ENCODE data around the gene ARHGAP1. TPM values are rescaled to one million over a fixed set of nuclear protein-coding genes. Genes with fewer than 3 reads are reported as not detected.

ARHGAP1 gene
- total RNA-seq, 2 experiments from 2014 or later = 33.7 to 36.3 TPM

GRCh38 chr11:46640036-46640788 is 60.2 kb downstream of the ARHGAP1 start:
- H3K9me3 Mint-ChIP-seq = no peaks in the 10 kb centered on the region
- H3K4me3 Mint-ChIP-seq = no peak overlapping the region
- POLR2A ChIA-PET = no interaction called here

GRCh38 chr11:46639197-46639839 is 61.1 kb downstream of the ARHGAP1 start:
- POLR2A ChIA-PET = no interaction called here
- Mint-ChIP-seq H3K4me3 (no peak overlapping the region), H3K27me3 (no peaks in the 10 kb centered on the region)

More at GRCh38 chr11:46640036-46640788, 60.2 kb downstream of the ARHGAP1 start:
- Mint-ChIP-seq H3K27me3 (no peaks in the 10 kb centered on the region), H3K4me1 (ENCODE audit: low read depth) (peaks cover 25% of the 10 kb centered on the region), H3K27ac (no peak overlapping the region), H3K36me3 (ENCODE audit: low read depth) (peaks cover 85% of the 10 kb centered on the region)
- no peaks in the 10 kb centered on the region for H3K9me3 ChIP-seq (ENCODE audit: control insufficient read depth in 1 of 2, insufficient read depth in 1 of 2, low read length in 2 of 2)
- H3K4me3 ChIP-seq (ENCODE audit: low read length) = no peak overlapping the region
- intact Hi-C loops (cut with DNase I, micrococcal nuclease) = no loop called here
- ATAC-seq (ENCODE audit: poor library complexity) (no peak), DNase-seq (no peak)
- H3K36me3 ChIP-seq (ENCODE audit: insufficient read depth, low read length) = peaks cover 45% of the 10 kb centered on the region
- H3K27ac ChIP-seq (ENCODE audit: low read depth in 1 of 2, low read length in 2 of 2) = no peak overlapping the region
- H3K27me3 ChIP-seq (ENCODE audit: control insufficient read depth in 1 of 2, insufficient read depth in 2 of 2, low read length in 2 of 2) = no peaks in the 10 kb centered on the region
- H3K4me1 ChIP-seq (ENCODE audit: insufficient read depth, low read length) = peaks cover 4% of the 10 kb centered on the region
- no peak for TF ChIP-seq CTCF (IDR thresholded peaks at IDR 0.05)
- CTCF ChIA-PET = no interaction called here

GRCh38 chr11:46637546-46637945 is 62.9 kb downstream of the ARHGAP1 start:
- peaks cover 61% of the 10 kb centered on the region for H3K36me3 Mint-ChIP-seq (ENCODE audit: low read depth)
- Histone ChIP-seq H3K27ac (ENCODE audit: low read depth in 1 of 2, low read length in 2 of 2) (no peak overlapping the region), H3K4me1 (ENCODE audit: insufficient read depth, low read length) (peaks cover 4% of the 10 kb centered on the region), H3K27me3 (ENCODE audit: control insufficient read depth in 1 of 2, insufficient read depth in 2 of 2, low read length in 2 of 2) (no peaks in the 10 kb centered on the region), H3K36me3 (ENCODE audit: insufficient read depth, low read length) (peaks cover 38% of the 10 kb centered on the region), H3K4me3 (ENCODE audit: low read length) (no peak overlapping the region), H3K9me3 (ENCODE audit: control insufficient read depth in 1 of 2, insufficient read depth in 1 of 2, low read length in 2 of 2) (no peaks in the 10 kb centered on the region)
- POLR2A ChIA-PET = interaction anchor here (0.7 to 1.3 kb wide), 2 partner anchors 33 to 62 kb away, joined by 3 to 4 read pairs; no protein-coding TSS in a partner anchor
- no peak for ATAC-seq (ENCODE audit: poor library complexity)
- peaks cover 15% of the 10 kb centered on the region for H3K4me1 Mint-ChIP-seq (ENCODE audit: low read depth)
- no peaks in the 10 kb centered on the region for H3K27me3 Mint-ChIP-seq
- no peaks in the 10 kb centered on the region for H3K9me3 Mint-ChIP-seq
- no peak for DNase-seq
- intact Hi-C loops (cut with DNase I, micrococcal nuclease) = no loop called here
- TF ChIP-seq CTCF (IDR thresholded peaks at IDR 0.05) = no peak
- no peak overlapping the region for H3K4me3 Mint-ChIP-seq
- CTCF ChIA-PET = no interaction called here
- no peak overlapping the region for H3K27ac Mint-ChIP-seq

More at GRCh38 chr11:46639197-46639839, 61.1 kb downstream of the ARHGAP1 start:
- Mint-ChIP-seq H3K9me3 (no peaks in the 10 kb centered on the region), H3K27ac (no peak overlapping the region), H3K4me1 (ENCODE audit: low read depth) (peaks cover 25% of the 10 kb centered on the region), H3K36me3 (ENCODE audit: low read depth) (peaks cover 76% of the 10 kb centered on the region)
- Histone ChIP-seq H3K27ac (ENCODE audit: low read depth in 1 of 2, low read length in 2 of 2) (no peak overlapping the region), H3K4me3 (ENCODE audit: low read length) (no peak overlapping the region), H3K27me3 (ENCODE audit: control insufficient read depth in 1 of 2, insufficient read depth in 2 of 2, low read length in 2 of 2) (no peaks in the 10 kb centered on the region), H3K4me1 (ENCODE audit: insufficient read depth, low read length) (peaks cover 4% of the 10 kb centered on the region), H3K36me3 (ENCODE audit: insufficient read depth, low read length) (peaks cover 43% of the 10 kb centered on the region), H3K9me3 (ENCODE audit: control insufficient read depth in 1 of 2, insufficient read depth in 1 of 2, low read length in 2 of 2) (no peaks in the 10 kb centered on the region)
- no peak for TF ChIP-seq CTCF (IDR thresholded peaks at IDR 0.05)
- DNase-seq (no peak), ATAC-seq (ENCODE audit: poor library complexity) (no peak)
- intact Hi-C loops (cut with DNase I, micrococcal nuclease) = no loop called here
- CTCF ChIA-PET = no interaction called here
